Loucy (cell line): ENCODE results near the gene DIP2B.

ENCODE experiments used
- H2AFZ ChIP-seq: fragments of 200-600 bp; sonication (generic); 2 replicates; pipeline ENCODE4 v1.6.0; 2016; ENCODE audit warnings: antibody characterized with exemption, mild to moderate bottlenecking, low read length, moderate library complexity
- H3F3A ChIP-seq: fragments of 200-600 bp; 2 replicates; pipeline ENCODE4 v1.6.0; 2016; ENCODE audit warnings: antibody characterized with exemption, low read depth, mild to moderate bottlenecking
- H3K27me3 ChIP-seq: fragments of 200-600 bp; sonication (generic); 2 replicates; pipeline ENCODE4 v1.6.1; 2014; ENCODE audit warnings: low read length, mild to moderate bottlenecking; ENCODE audit not compliant: insufficient read depth, poor library complexity, severe bottlenecking
- H3K36me3 ChIP-seq: fragments of 200-600 bp; sonication (generic); 2 replicates; pipeline ENCODE4 v1.6.1; 2016; ENCODE audit warnings: low read length; ENCODE audit not compliant: insufficient read depth
- H3K4me1 ChIP-seq: fragments of 200-600 bp; sonication (generic); 2 replicates; pipeline ENCODE4 v1.5.1; 2014; ENCODE audit warnings: low read length, mild to moderate bottlenecking; ENCODE audit not compliant: insufficient read depth, poor library complexity, severe bottlenecking
- H3K4me2 ChIP-seq: fragments of 200-600 bp; sonication (generic); 2 replicates; pipeline ENCODE4 v1.6.0; 2014; ENCODE audit warnings: antibody characterized with exemption, low read length, low read depth, mild to moderate bottlenecking; ENCODE audit not compliant: poor library complexity, severe bottlenecking
- H3K4me3 ChIP-seq: fragments of 200-600 bp; sonication (generic); 2 replicates; pipeline ENCODE4 v1.5.1; 2014; ENCODE audit warnings: low read length, mild to moderate bottlenecking, mixed read lengths; ENCODE audit not compliant: poor library complexity, severe bottlenecking
- H3K79me2 ChIP-seq: fragments of 200-600 bp; sonication (generic); 2 replicates; pipeline ENCODE4 v1.6.1; 2014; ENCODE audit warnings: low read length; ENCODE audit not compliant: insufficient read depth
- H3K9ac ChIP-seq: fragments of 200-600 bp; sonication (generic); 2 replicates; pipeline ENCODE4 v1.6.0; 2014; ENCODE audit warnings: mild to moderate bottlenecking, low read depth, low read length, moderate library complexity; ENCODE audit not compliant: poor library complexity, severe bottlenecking
- H3K9me2 ChIP-seq: fragments of 200-600 bp; sonication (generic); replicated peaks from 2 replicates; pipeline ENCODE4 v1.6.1; 2016; ENCODE audit warnings: low read depth, low read length, mixed read lengths
- H3K9me3 ChIP-seq: fragments of 200-600 bp; sonication (generic); 2 replicates; pipeline ENCODE4 v1.6.1; 2014; ENCODE audit warnings: mild to moderate bottlenecking, antibody characterized with exemption, low read length, low read depth; ENCODE audit not compliant: insufficient read depth
- H4K20me1 ChIP-seq: fragments of 200-600 bp; sonication (generic); 2 replicates; pipeline ENCODE4 v1.6.0; 2014; ENCODE audit warnings: antibody characterized with exemption, low read length, mild to moderate bottlenecking; ENCODE audit not compliant: insufficient read depth, poor library complexity, severe bottlenecking
- EZH2phosphoT487 ChIP-seq: fragments of 200-600 bp; IDR thresholded peaks from 2 replicates; pipeline ENCODE4 v1.6.1; 2018; ENCODE audit warnings: antibody characterized with exemption, mild to moderate bottlenecking, moderate library complexity, borderline replicate concordance
- TF ChIP-seq, protein P1 (sequence below): fragments of 200-600 bp; sonication (generic); conservative IDR thresholded peaks from 2 replicates; pipeline ENCODE4 v1.5.1; 2014; ENCODE audit warnings: mild to moderate bottlenecking, antibody characterized with exemption, low read length

The DIP2B gene

DNA sequence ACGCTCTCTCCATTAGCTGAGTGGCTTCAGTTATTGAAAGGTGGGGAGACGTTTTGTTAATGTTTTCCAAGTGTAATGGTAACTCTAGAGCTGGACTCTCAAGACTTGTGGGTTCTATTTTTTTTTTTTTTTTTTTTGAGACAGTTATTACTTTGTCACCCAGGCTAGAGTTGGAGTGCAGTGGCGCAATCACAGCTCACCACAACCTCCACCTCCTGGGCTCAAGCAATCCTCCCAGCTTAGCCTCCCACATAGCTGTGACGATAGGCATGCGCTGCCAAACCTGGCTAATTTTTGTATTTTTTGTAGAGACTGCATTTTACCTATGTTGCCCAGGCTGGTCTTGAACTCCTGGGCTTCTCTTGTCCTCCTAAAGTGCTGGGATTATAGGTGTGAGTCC is 285.3 kb downstream of the DIP2B start:
- no peaks in the 10 kb centered on the region for H3F3A ChIP-seq
- no peak overlapping the region for H3K9ac ChIP-seq
- TF ChIP-seq EZH2phosphoT487: no peak
- TF ChIP-seq, protein P1, sequence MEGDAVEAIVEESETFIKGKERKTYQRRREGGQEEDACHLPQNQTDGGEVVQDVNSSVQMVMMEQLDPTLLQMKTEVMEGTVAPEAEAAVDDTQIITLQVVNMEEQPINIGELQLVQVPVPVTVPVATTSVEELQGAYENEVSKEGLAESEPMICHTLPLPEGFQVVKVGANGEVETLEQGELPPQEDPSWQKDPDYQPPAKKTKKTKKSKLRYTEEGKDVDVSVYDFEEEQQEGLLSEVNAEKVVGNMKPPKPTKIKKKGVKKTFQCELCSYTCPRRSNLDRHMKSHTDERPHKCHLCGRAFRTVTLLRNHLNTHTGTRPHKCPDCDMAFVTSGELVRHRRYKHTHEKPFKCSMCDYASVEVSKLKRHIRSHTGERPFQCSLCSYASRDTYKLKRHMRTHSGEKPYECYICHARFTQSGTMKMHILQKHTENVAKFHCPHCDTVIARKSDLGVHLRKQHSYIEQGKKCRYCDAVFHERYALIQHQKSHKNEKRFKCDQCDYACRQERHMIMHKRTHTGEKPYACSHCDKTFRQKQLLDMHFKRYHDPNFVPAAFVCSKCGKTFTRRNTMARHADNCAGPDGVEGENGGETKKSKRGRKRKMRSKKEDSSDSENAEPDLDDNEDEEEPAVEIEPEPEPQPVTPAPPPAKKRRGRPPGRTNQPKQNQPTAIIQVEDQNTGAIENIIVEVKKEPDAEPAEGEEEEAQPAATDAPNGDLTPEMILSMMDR: no peak
- H3K4me3 ChIP-seq: no peak overlapping the region
- H3K4me2 ChIP-seq: no peak overlapping the region
- H3K36me3 ChIP-seq: peaks cover 33% of the 10 kb centered on the region; the same call in 1 of the 2 replicates
- H2AFZ ChIP-seq: no peak overlapping the region
- H3K27me3 ChIP-seq: no peaks in the 10 kb centered on the region
- no peaks in the 10 kb centered on the region for H3K4me1 ChIP-seq
- peaks cover 73% of the 10 kb centered on the region for H3K79me2 ChIP-seq
- H3K9me3 ChIP-seq: peaks cover 2% of the 10 kb centered on the region; the same call in 1 of the 2 replicates
- peaks cover 9% of the 10 kb centered on the region for H4K20me1 ChIP-seq
- H3K9me2 ChIP-seq: no peaks in the 10 kb centered on the region
